Loucy (cell line): ENCODE measurements around the gene ADD2.

ENCODE experiments used
- EZH2phosphoT487 ChIP-seq: fragments of 200-600 bp; IDR thresholded peaks from 2 replicates; pipeline ENCODE4 v1.6.1; 2018; ENCODE audit warnings: antibody characterized with exemption, mild to moderate bottlenecking, moderate library complexity, borderline replicate concordance
- TF ChIP-seq, protein P1 (sequence below): fragments of 200-600 bp; sonication (generic); conservative IDR thresholded peaks from 2 replicates; pipeline ENCODE4 v1.5.1; 2014; ENCODE audit warnings: mild to moderate bottlenecking, antibody characterized with exemption, low read length

DNA sequence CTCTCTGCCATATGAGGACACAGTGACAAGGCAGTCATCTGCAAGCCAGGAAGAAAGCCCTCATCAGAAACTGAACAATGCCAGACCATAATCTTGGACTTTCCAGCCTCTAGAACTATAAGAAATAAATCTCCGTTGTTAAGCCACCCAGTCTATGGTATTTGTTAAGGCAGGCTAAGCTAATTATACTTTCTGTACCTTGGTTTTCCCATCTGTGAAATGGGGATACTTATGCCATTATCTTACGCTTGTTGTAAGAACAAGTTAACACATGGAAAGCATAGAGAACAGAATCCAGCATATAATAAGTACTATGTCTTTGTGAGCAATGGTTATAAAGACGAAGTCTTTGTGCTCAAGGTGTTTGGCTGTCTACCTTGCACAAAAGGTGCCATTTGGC, 8.3 kb upstream of the ADD2 start:
- TF ChIP-seq EZH2phosphoT487, result no peak
- TF ChIP-seq, protein P1, sequence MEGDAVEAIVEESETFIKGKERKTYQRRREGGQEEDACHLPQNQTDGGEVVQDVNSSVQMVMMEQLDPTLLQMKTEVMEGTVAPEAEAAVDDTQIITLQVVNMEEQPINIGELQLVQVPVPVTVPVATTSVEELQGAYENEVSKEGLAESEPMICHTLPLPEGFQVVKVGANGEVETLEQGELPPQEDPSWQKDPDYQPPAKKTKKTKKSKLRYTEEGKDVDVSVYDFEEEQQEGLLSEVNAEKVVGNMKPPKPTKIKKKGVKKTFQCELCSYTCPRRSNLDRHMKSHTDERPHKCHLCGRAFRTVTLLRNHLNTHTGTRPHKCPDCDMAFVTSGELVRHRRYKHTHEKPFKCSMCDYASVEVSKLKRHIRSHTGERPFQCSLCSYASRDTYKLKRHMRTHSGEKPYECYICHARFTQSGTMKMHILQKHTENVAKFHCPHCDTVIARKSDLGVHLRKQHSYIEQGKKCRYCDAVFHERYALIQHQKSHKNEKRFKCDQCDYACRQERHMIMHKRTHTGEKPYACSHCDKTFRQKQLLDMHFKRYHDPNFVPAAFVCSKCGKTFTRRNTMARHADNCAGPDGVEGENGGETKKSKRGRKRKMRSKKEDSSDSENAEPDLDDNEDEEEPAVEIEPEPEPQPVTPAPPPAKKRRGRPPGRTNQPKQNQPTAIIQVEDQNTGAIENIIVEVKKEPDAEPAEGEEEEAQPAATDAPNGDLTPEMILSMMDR, result no peak
